ENCODE results near the gene TRABD2B. TPM values are rescaled to one million over a fixed set of nuclear protein-coding genes. Genes with fewer than 3 reads are reported as not detected.

The TRABD2B gene
- total and polyA plus RNA-seq, 2 of the 13 experiments (the other 11 are each of a cell fraction or from before 2014, with no cell fraction given), result 0.04 TPM; not detected in 1

DNA sequence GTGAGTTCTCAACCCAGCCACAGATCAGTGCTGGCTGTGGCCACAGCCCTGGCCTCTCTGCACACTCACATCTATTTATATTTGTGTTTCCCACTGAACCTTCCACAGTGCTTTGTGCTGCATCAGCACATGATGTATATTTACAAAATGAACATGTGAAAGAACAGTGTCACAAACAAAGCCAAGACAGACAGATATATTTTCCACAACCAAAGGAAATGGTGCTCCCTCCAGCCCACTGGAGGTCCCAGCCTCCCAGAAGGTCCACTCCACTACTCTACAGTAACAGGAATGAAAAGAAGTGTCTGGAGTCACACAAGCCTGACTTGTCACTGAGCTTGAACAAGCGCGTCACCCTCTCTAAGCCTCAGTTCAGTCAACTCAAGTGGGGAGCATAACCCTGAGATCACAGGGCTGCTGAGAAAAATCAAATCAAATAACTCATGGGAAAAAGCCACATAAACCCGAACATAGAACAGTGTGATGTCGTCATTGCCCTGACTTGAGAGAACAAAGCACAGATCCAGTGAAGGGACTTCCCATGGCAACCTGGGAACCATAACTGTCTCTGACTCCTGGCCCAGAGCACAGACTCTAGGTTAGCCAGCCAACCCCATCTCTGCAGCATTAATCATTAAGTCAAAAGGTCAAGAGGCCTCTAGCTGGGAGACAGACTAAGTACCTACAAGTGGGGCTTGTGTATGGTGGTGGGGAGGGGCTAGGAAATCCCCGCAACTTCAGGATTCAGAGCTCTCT lies 121.2 kb downstream of the TRABD2B start (continued):
- TF ChIP-seq GATA4 (IDR thresholded peaks at IDR 0.05; ENCODE audit: borderline replicate concordance, low read depth), result no peak
- TF ChIP-seq MAX (IDR thresholded peaks at IDR 0.05), result 0 out of 2 replicates have a peak, but pooled peaks have one; percentile 14
- no peak for TF ChIP-seq ZNF780A (CRISPR knock-in tag; IDR thresholded peaks at IDR 0.05)
- TF ChIP-seq ZFP91 (CRISPR knock-in tag; IDR thresholded peaks at IDR 0.05; ENCODE audit: borderline replicate concordance), result no peak
- TF ChIP-seq DR1 (CRISPR knock-in tag; IDR thresholded peaks at IDR 0.05), result no peak
- TF ChIP-seq EHMT2 (IDR thresholded peaks at IDR 0.05; ENCODE audit: borderline replicate concordance, low read depth, low read length), result peak; percentile 39; the same call in 1 of the 2 replicates
- no peak for TF ChIP-seq ZFP90 (CRISPR knock-in tag; IDR thresholded peaks at IDR 0.05; ENCODE audit: borderline replicate concordance)
- TF ChIP-seq ZNF674 (CRISPR knock-in tag; IDR thresholded peaks at IDR 0.05; ENCODE audit: low read depth), result no peak
- no peak; the same call in 1 of the 2 replicates for TF ChIP-seq IKZF5 (CRISPR knock-in tag; IDR thresholded peaks at IDR 0.05)
- no peak for TF ChIP-seq NRL (CRISPR knock-in tag; IDR thresholded peaks at IDR 0.05; ENCODE audit: borderline replicate concordance)
- TF ChIP-seq ZNF577 (CRISPR knock-in tag; IDR thresholded peaks at IDR 0.05; ENCODE audit: borderline replicate concordance, low read depth), result no peak
- TF ChIP-seq, protein P1, sequence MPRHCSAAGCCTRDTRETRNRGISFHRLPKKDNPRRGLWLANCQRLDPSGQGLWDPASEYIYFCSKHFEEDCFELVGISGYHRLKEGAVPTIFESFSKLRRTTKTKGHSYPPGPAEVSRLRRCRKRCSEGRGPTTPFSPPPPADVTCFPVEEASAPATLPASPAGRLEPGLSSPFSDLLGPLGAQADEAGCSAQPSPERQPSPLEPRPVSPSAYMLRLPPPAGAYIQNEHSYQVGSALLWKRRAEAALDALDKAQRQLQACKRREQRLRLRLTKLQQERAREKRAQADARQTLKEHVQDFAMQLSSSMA (CRISPR knock-in tag; IDR thresholded peaks at IDR 0.05), result no peak
- TF ChIP-seq ZNF326 (CRISPR knock-in tag; IDR thresholded peaks at IDR 0.05; ENCODE audit: borderline replicate concordance), result no peak
- no peak for TF ChIP-seq TAF15 (IDR thresholded peaks at IDR 0.05; ENCODE audit: low read depth, low read length, poor library complexity, severe bottlenecking)
- no peak for TF ChIP-seq TOE1 (CRISPR knock-in tag; IDR thresholded peaks at IDR 0.05)
- TF ChIP-seq EZH2 (conservative IDR thresholded peaks at IDR 0.05; ENCODE audit: low read depth, low read length), result no peak
- TF ChIP-seq, protein P2, sequence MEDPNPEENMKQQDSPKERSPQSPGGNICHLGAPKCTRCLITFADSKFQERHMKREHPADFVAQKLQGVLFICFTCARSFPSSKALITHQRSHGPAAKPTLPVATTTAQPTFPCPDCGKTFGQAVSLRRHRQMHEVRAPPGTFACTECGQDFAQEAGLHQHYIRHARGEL (CRISPR knock-in tag; IDR thresholded peaks at IDR 0.05), result no peak
- TF ChIP-seq RXRA (CRISPR knock-in tag; IDR thresholded peaks at IDR 0.05), result peak; percentile 25; the same call in 1 of the 2 replicates
- no peak for TF ChIP-seq ATAD3A (CRISPR knock-in tag; IDR thresholded peaks at IDR 0.05)
- no peak for TF ChIP-seq ZNF891 (CRISPR knock-in tag; IDR thresholded peaks at IDR 0.05)
- TF ChIP-seq ZNF367 (CRISPR knock-in tag; IDR thresholded peaks at IDR 0.05; ENCODE audit: borderline replicate concordance), result no peak
- TF ChIP-seq SRF (IDR thresholded peaks at IDR 0.05; ENCODE audit: low read depth, low read length), result no peak
- TF ChIP-seq ZIK1 (CRISPR knock-in tag; IDR thresholded peaks at IDR 0.05; ENCODE audit: borderline replicate concordance, low read depth), result no peak
- TF ChIP-seq ZNF10 (CRISPR knock-in tag; IDR thresholded peaks at IDR 0.05; ENCODE audit: borderline replicate concordance, low read depth), result no peak
- no peak; the same call in 1 of the 2 replicates for TF ChIP-seq ZBTB43 (CRISPR knock-in tag; conservative IDR thresholded peaks at IDR 0.05)
